Prostate gland (tissue), 2 donors: ENCODE results near the gene BRAT1. TPM values are rescaled to one million over a fixed set of nuclear protein-coding genes. Genes with fewer than 3 reads are reported as not detected.

Source experiments
- DNase-seq: peaks from one replicate; pipeline ENCODE4 v3.0.0-alpha.2; 2019; ENCODE audit warnings: low spot score
- H3K27ac ChIP-seq, 2 donors: fragments of 200-600 bp; sonication (generic); 2 replicates each; pipeline ENCODE4 v1.5.1; 2017 to 2019
- H3K27me3 ChIP-seq: fragments of 200-600 bp; sonication (generic); replicated peaks from 2 replicates; pipeline ENCODE4 v1.5.1; 2019; ENCODE audit not compliant: insufficient read depth
- H3K36me3 ChIP-seq, 2 donors: fragments of 200-600 bp; sonication (generic); 1 replicate in 1 of 2; 2 replicates in 1 of 2; pipeline versions ENCODE4 v1.5.1 to v1.8.1; 2017 to 2019
- H3K4me1 ChIP-seq: fragments of 200-600 bp; sonication (generic); replicated peaks from 2 replicates; pipeline ENCODE4 v1.5.1; 2019
- H3K4me3 ChIP-seq, 2 donors: fragments of 200-600 bp; sonication (generic); 2 replicates each; pipeline ENCODE4 v1.5.1; 2017 to 2019
- H3K9me3 ChIP-seq: fragments of 200-600 bp; sonication (generic); 2 replicates; pipeline ENCODE4 v1.5.1; 2017
- POLR2A ChIP-seq: fragments of 450-650 bp; IDR thresholded peaks from one replicate; pipeline ENCODE4 v1.6.1; 2016; ENCODE audit warnings: antibody characterized with exemption, mild to moderate bottlenecking
- POLR2AphosphoS5 ChIP-seq: sonication (generic); formaldehyde crosslinking; IDR thresholded peaks from one replicate; pipeline ENCODE4 v1.6.1; 2017; ENCODE audit warnings: antibody characterized with exemption
- WGBS: methylation state at CpG from one replicate; pipeline ENCODE4 v1.1.5; 2018; 5-methylcytosine and 5-hydroxymethylcytosine counted together
- intact Hi-C: fragments of 100-400 bp; cut with DNase I; formaldehyde crosslinking; loops from one replicate; pipeline ENCODE4 v1.14.2; 2022
- total RNA-seq, 2 donors: library from RNA; depleted of rRNA; stranded (reverse); fragments of >200 nt; gene quantifications; one replicate each; pipeline ENCODE4 v1.1.0, GENCODE V29; 2016
- TF ChIP-seq, protein P1 (sequence below), 4 experiments: fragments of 200-600 bp in 2 of 4; fragments of 450-650 bp in 2 of 4; sonication (generic) in 2 of 4; IDR thresholded peaks; 1 replicate in 3 of 4; 2 replicates in 1 of 4; pipeline ENCODE4 v1.5.1; 2016 to 2019; ENCODE audit warnings: antibody characterized with exemption in 4 of 4, mild to moderate bottlenecking in 2 of 4, moderate library complexity in 2 of 4

BRAT1 gene
- total RNA-seq, 2 donors from 2014 or later = 83.9 to 113 TPM

DNA sequence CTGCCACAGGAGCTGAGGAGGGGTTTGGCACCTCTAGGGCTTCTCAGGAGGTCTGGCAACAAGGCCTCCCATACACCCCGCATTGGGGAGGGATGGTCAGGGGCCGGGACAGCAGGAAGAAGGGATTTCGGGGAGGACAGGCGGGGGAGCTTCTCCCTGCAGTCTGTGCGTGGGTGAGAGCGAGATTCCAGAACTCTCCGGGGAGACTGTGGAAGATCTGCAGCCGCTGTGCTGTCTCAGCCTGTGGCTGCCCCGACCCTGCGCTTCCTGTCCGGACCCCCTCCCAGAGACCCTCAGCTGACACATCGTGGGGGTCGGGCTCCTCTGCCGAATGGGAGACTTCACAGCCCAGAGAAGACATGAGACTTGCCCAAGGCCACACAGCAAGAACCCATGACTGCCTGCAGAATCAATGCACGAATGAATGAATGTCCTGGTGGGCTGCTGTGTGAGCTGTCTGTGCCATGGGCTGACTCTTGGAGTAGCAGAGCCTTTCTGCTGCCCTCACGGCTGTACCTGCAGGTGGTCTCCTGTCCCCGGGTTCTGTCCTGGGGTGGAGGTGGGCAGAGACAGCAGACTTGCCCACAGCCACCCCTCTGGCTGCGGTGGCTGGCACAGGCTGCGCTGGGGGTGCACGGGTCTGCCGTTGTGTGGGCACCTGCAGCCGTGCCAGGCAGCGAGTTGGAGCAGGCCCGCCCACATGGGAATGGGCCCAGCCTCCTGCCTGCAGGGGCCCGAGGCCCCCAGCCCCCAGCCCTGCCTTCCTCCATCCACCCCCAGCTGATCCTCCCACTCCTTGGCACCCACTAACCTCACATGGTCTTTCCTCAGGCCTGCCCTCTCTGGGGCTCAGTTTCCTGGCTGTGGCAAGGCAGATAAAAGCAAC lies 52.0 kb downstream of the BRAT1 start:
- no peak for DNase-seq
- no peaks in the 10 kb centered on the region for H3K36me3 ChIP-seq
- intact Hi-C loops = no loop called here
- no peak for TF ChIP-seq POLR2A
- TF ChIP-seq, protein P1, sequence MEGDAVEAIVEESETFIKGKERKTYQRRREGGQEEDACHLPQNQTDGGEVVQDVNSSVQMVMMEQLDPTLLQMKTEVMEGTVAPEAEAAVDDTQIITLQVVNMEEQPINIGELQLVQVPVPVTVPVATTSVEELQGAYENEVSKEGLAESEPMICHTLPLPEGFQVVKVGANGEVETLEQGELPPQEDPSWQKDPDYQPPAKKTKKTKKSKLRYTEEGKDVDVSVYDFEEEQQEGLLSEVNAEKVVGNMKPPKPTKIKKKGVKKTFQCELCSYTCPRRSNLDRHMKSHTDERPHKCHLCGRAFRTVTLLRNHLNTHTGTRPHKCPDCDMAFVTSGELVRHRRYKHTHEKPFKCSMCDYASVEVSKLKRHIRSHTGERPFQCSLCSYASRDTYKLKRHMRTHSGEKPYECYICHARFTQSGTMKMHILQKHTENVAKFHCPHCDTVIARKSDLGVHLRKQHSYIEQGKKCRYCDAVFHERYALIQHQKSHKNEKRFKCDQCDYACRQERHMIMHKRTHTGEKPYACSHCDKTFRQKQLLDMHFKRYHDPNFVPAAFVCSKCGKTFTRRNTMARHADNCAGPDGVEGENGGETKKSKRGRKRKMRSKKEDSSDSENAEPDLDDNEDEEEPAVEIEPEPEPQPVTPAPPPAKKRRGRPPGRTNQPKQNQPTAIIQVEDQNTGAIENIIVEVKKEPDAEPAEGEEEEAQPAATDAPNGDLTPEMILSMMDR (IDR thresholded peaks at IDR 0.05) = no peak
- TF ChIP-seq POLR2AphosphoS5 = no peak
- 62% methylated on average over 19 of the region's 25 CpGs for WGBS
- H3K4me1 ChIP-seq = peaks cover 4% of the 10 kb centered on the region
- no peaks in the 10 kb centered on the region for H3K9me3 ChIP-seq
- H3K27ac ChIP-seq = no peak overlapping the region
- H3K4me3 ChIP-seq = no peak overlapping the region
- no peaks in the 10 kb centered on the region for H3K27me3 ChIP-seq

DNA sequence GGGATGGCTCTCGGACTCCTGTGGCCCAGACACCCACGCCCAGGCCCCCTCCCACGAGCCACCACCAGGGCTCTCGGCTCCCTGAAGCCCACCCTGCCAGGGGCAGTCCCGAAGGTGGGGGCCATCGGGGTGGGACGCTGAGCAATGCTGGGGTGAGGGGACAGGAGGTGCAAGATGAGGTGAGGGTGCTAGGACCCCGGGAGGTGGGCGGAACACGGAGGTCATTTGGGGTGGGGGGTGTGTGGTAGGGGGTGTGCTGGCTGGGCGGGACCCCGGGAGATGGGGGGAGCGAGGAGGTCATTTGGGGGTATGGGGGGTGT lies 52.7 kb downstream of the BRAT1 start:
- 73% methylated on average over 13 of the region's 13 CpGs for WGBS
- Histone ChIP-seq H3K9me3 (no peaks in the 10 kb centered on the region), H3K36me3 (no peaks in the 10 kb centered on the region), H3K27ac (no peak overlapping the region), H3K27me3 (no peaks in the 10 kb centered on the region), H3K4me1 (peaks cover 3% of the 10 kb centered on the region), H3K4me3 (no peak overlapping the region)
- TF ChIP-seq, protein P1 (IDR thresholded peaks at IDR 0.05) = no peak
- TF ChIP-seq POLR2A (no peak), POLR2AphosphoS5 (no peak)
- intact Hi-C loops = no loop called here
- no peak for DNase-seq

DNA sequence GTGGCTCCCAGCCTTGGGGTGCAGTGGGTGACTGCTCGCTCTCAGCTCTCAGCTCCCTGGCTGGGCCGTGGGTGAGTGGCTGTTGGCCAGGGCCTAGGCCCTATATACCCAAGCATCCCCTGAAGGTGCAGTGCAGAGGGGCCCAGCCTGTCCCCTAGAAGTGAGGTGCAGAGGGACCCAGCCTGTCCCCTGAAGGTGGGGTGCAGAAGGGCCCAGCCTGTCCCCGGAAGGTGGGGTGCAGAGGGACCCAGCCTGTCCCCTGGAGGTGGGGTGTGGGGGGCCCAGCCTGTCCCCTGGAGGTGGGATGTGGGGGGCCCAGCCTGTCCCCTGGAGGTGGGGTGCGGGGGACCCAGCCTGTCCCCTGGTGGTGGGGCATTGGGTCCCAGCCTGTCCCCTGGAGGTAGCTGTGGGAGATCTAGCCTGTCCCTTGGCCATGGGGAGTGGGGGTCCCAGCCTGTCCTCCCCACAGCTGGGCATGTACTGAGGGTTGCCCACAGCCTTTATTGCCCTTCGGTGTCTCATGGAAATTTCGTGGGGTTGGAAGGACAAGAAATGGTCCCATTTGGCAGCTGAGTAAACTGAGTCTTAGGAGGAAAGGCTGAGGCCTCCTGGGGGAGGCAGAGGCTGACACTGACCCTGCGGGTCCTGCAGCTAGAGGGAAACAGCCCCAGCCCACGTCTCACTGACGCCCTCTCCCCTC lies 53.2 kb downstream of the BRAT1 start:
- DNase-seq = no peak
- no peak for TF ChIP-seq POLR2AphosphoS5
- TF ChIP-seq, protein P1 (IDR thresholded peaks at IDR 0.05) = no peak
- TF ChIP-seq POLR2A = no peak
- Histone ChIP-seq H3K27ac (no peak overlapping the region), H3K4me3 (no peak overlapping the region), H3K36me3 (no peaks in the 10 kb centered on the region), H3K9me3 (no peaks in the 10 kb centered on the region), H3K27me3 (no peaks in the 10 kb centered on the region), H3K4me1 (peaks cover 3% of the 10 kb centered on the region)
- intact Hi-C loops = no loop called here
- WGBS = 89% methylated on average over 8 of the region's 9 CpGs

DNA sequence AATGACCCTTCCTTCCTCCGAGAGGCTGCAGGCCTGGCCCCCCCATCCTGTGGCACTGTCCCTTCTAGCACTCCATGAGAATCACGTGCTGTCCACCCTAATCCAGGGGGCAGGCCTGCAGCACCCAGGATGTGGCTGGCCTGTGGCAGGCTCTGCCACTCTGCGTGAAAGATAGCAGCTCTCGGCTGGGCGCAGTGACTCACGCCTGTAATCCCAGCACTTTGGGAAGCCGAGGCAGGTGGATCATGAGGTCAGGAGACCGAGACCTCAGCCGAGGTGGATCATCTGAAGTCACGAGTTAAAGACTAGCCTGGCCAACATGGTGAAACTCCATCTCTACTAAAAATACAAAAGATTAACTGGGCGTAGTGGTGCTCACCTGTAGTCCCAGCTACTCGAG lies 54.6 kb downstream of the BRAT1 start:
- H3K27ac ChIP-seq = no peak overlapping the region
- intact Hi-C loops = no loop called here
- H3K4me3 ChIP-seq = no peak overlapping the region
- H3K36me3 ChIP-seq = no peaks in the 10 kb centered on the region
- no peaks in the 10 kb centered on the region for H3K27me3 ChIP-seq
- 93% methylated on average over 12 of the region's 12 CpGs for WGBS
- peaks cover 3% of the 10 kb centered on the region for H3K4me1 ChIP-seq
- TF ChIP-seq, protein P1 (IDR thresholded peaks at IDR 0.05) = no peak
- TF ChIP-seq POLR2AphosphoS5 (no peak), POLR2A (no peak)
- no peaks in the 10 kb centered on the region for H3K9me3 ChIP-seq
- DNase-seq = no peak
